GM13977 (cell line): ENCODE data around the gene DUSP9.
A peak's percentile ranks its signal among the peaks of the same experiment; 100 is the strongest.

Experiments used
- DNase-seq: peaks from one replicate; pipeline ENCODE4 v3.0.0; 2012; ENCODE audit warnings: low spot score
- CTCF ChIP-seq: IDR thresholded peaks from 2 replicates; pipeline ENCODE4 v1.5.1; 2012; ENCODE audit warnings: mild to moderate bottlenecking, control low read depth; ENCODE audit not compliant: insufficient read depth; ENCODE audit errors: extremely low read depth, missing control alignments
- in situ Hi-C: fragments of 300-500 bp; cut with MboI; formaldehyde crosslinking; loops from one replicate; pipeline ENCODE4 v1.12.0; 2022; ENCODE audit warnings: low sequenced_read_pairs, low pct_unique_long_range_greater_than_20kb, mixed read lengths, inconsistent platforms; ENCODE audit not compliant: unreplicated experiment

The DUSP9 gene

GRCh38 chrX:153640045-153640686 is 6.8 kb upstream of the DUSP9 start:
- DNase-seq, result peak; percentile 20
- in situ Hi-C loops, result no loop called here
- no peak for TF ChIP-seq CTCF

GRCh38 chrX:153640736-153641575 is 6.0 kb upstream of the DUSP9 start:
- in situ Hi-C loops, result no loop called here
- TF ChIP-seq CTCF, result no peak
- peak; percentile 20 for DNase-seq

GRCh38 chrX:153641627-153642026 is 5.4 kb upstream of the DUSP9 start:
- TF ChIP-seq CTCF, result no peak

GRCh38 chrX:153642051-153642654 is 4.8 kb upstream of the DUSP9 start:
- peak; percentile 57 for DNase-seq

More at GRCh38 chrX:153641627-153642026, 5.4 kb upstream of the DUSP9 start:
- no peak for DNase-seq
- in situ Hi-C loops, result no loop called here

GRCh38 chrX:153642655-153643430 is 4.2 kb upstream of the DUSP9 start:
- in situ Hi-C loops, result no loop called here
- TF ChIP-seq CTCF, result no peak
- no peak for DNase-seq

More at GRCh38 chrX:153642051-153642654, 4.8 kb upstream of the DUSP9 start:
- in situ Hi-C loops, result no loop called here
- TF ChIP-seq CTCF, result no peak
